RKO (cell line): ENCODE results near the gene PABPC3.

Experiments used
- DNase-seq: peaks from one replicate; pipeline ENCODE4 v3.0.0-alpha.2; 2016; ENCODE audit warnings: low spot score

PABPC3 gene

GRCh38 chr13:25095851-25096453 lies at the start of gene PABPC3:
Gene PABPC3, plus strand, starts transcription at chr13:25096136. Its CDS starts 63 bp downstream, at chr13:25096199.
- DNase-seq, result no peak

GRCh38 chr13:25046274-25046984 lies 49.5 kb upstream of the PABPC3 start:
- no peak for DNase-seq

- no peak for DNase-seq
Observed at GRCh38 chr13:25046985-25047511, 48.9 kb upstream of the PABPC3 start.

GRCh38 chr13:25051065-25051464 lies 44.9 kb upstream of the PABPC3 start:
- no peak for DNase-seq

- DNase-seq, result peak; percentile 4
Observed at GRCh38 chr13:25059166-25059565, 36.8 kb upstream of the PABPC3 start.

- DNase-seq, result no peak
Observed at GRCh38 chr13:25059958-25060357, 36.0 kb upstream of the PABPC3 start.

GRCh38 chr13:25062479-25062878 lies 33.5 kb upstream of the PABPC3 start:
- no peak for DNase-seq

GRCh38 chr13:25064396-25064795 lies 31.5 kb upstream of the PABPC3 start:
- no peak for DNase-seq

- no peak for DNase-seq
Observed at GRCh38 chr13:25065974-25066770, 29.8 kb upstream of the PABPC3 start.

- DNase-seq, result no peak
Observed at GRCh38 chr13:25067064-25067463, 28.9 kb upstream of the PABPC3 start.

GRCh38 chr13:25068810-25069209 lies 27.1 kb upstream of the PABPC3 start:
- no peak for DNase-seq

- DNase-seq, result no peak
Observed at GRCh38 chr13:25069236-25069635, 26.7 kb upstream of the PABPC3 start.

GRCh38 chr13:25069911-25070310 lies 26.0 kb upstream of the PABPC3 start:
- DNase-seq, result no peak

- no peak for DNase-seq
Observed at GRCh38 chr13:25080773-25081172, 15.2 kb upstream of the PABPC3 start.

- peak; percentile 29 for DNase-seq
Observed at GRCh38 chr13:25084096-25084495, 11.8 kb upstream of the PABPC3 start.

- peak; percentile 47 for DNase-seq
Observed at GRCh38 chr13:25085125-25085742, 10.7 kb upstream of the PABPC3 start.

- DNase-seq, result no peak
Observed at GRCh38 chr13:25088562-25089221, 7.2 kb upstream of the PABPC3 start.

- DNase-seq, result no peak
Observed at GRCh38 chr13:25097426-25097825, 1.5 kb downstream of the PABPC3 start.

GRCh38 chr13:25103711-25104110 lies 7.8 kb downstream of the PABPC3 start:
- no peak for DNase-seq

GRCh38 chr13:25109341-25109740 lies 13.4 kb downstream of the PABPC3 start:
- no peak for DNase-seq

GRCh38 chr13:25110956-25111584 lies 15.1 kb downstream of the PABPC3 start:
- no peak for DNase-seq
